22Rv1 (cell line): ENCODE measurements around the gene TRIO.

ENCODE experiments used
- CTCF ChIP-seq: fragments of 450-650 bp; IDR thresholded peaks from 2 replicates; pipeline ENCODE4 v1.5.1; 2017; ENCODE audit warnings: mild to moderate bottlenecking
- ZFX ChIP-seq: fragments of 450-650 bp; IDR thresholded peaks from 2 replicates; pipeline ENCODE4 v1.6.1; 2017; ENCODE audit warnings: antibody characterized with exemption, borderline replicate concordance

GRCh38 chr5:14197056-14197455 is 53.9 kb downstream of the TRIO start:
- TF ChIP-seq CTCF: no peak
- TF ChIP-seq ZFX: no peak
